Measurements from ENCODE around the gene KCMF1. TPM values are rescaled to one million over a fixed set of nuclear protein-coding genes. Genes with fewer than 3 reads are reported as not detected.

The KCMF1 gene
- polyA plus RNA-seq, 1 donor from 2014 or later, result 43.3 TPM

- Histone ChIP-seq H3K9ac (ENCODE audit: low read length) (no peak overlapping the region), H3K9me3 (ENCODE audit: low read length) (no peaks in the 10 kb centered on the region), H3K27ac (ENCODE audit: low read length) (no peak overlapping the region), H3K4me3 (ENCODE audit: low read length) (no peak overlapping the region), H3K79me2 (replicated peaks; ENCODE audit: insufficient read depth, low read length) (no peaks in the 10 kb centered on the region), H4K20me1 (ENCODE audit: insufficient read depth) (no peaks in the 10 kb centered on the region), H3K9me2 (ENCODE audit: insufficient read depth, low read length) (no peaks in the 10 kb centered on the region), H3F3A (ENCODE audit: insufficient read depth, low read length, poor library complexity, severe bottlenecking) (no peaks in the 10 kb centered on the region), H3K4me2 (ENCODE audit: low read length) (no peak overlapping the region), H3K36me3 (ENCODE audit: insufficient read depth, low read length) (no peaks in the 10 kb centered on the region), H3K27me3 (ENCODE audit: insufficient read depth, low read depth, low read length) (no peaks in the 10 kb centered on the region), H2AFZ (ENCODE audit: low read depth, low read length) (no peak overlapping the region)
- TF ChIP-seq RAD21 (conservative IDR thresholded peaks at IDR 0.05), result no peak
- TF ChIP-seq EZH2 (IDR thresholded peaks at IDR 0.05; ENCODE audit: borderline replicate concordance, insufficient read depth, low read length, poor library complexity, severe bottlenecking), result no peak
- no peak for TF ChIP-seq EP300 (conservative IDR thresholded peaks at IDR 0.05; ENCODE audit: poor library complexity, severe bottlenecking)
- TF ChIP-seq CTCF (IDR thresholded peaks at IDR 0.05; ENCODE audit: poor library complexity, severe bottlenecking), result no peak
Observed at GRCh38 chr2:84940088-84940470, 30.9 kb upstream of the KCMF1 start.

GRCh38 chr2:84940831-84941412, 30.0 kb upstream of the KCMF1 start:
- no peaks in the 10 kb centered on the region for H3K27me3 ChIP-seq (ENCODE audit: insufficient read depth, low read depth, low read length)
- H3K9me2 ChIP-seq (ENCODE audit: insufficient read depth, low read length), result no peaks in the 10 kb centered on the region
- no peak overlapping the region for H3K27ac ChIP-seq (ENCODE audit: low read length)
- no peaks in the 10 kb centered on the region for H3K79me2 ChIP-seq (replicated peaks; ENCODE audit: insufficient read depth, low read length)
- no peaks in the 10 kb centered on the region for H3F3A ChIP-seq (ENCODE audit: insufficient read depth, low read length, poor library complexity, severe bottlenecking)
- H3K9ac ChIP-seq (ENCODE audit: low read length), result no peak overlapping the region
- H3K4me3 ChIP-seq (ENCODE audit: low read length), result no peak overlapping the region
- no peak overlapping the region for H3K4me2 ChIP-seq (ENCODE audit: low read length)
- H2AFZ ChIP-seq (ENCODE audit: low read depth, low read length), result no peak overlapping the region
- H3K9me3 ChIP-seq (ENCODE audit: low read length), result no peaks in the 10 kb centered on the region
- TF ChIP-seq CTCF (IDR thresholded peaks at IDR 0.05; ENCODE audit: poor library complexity, severe bottlenecking) (no peak), EZH2 (IDR thresholded peaks at IDR 0.05; ENCODE audit: borderline replicate concordance, insufficient read depth, low read length, poor library complexity, severe bottlenecking) (no peak)
- H4K20me1 ChIP-seq (ENCODE audit: insufficient read depth), result no peaks in the 10 kb centered on the region
- no peaks in the 10 kb centered on the region for H3K36me3 ChIP-seq (ENCODE audit: insufficient read depth, low read length)

GRCh38 chr2:84942166-84942565, 28.8 kb upstream of the KCMF1 start:
- Histone ChIP-seq H3F3A (ENCODE audit: insufficient read depth, low read length, poor library complexity, severe bottlenecking) (no peaks in the 10 kb centered on the region), H3K9me2 (ENCODE audit: insufficient read depth, low read length) (no peaks in the 10 kb centered on the region), H3K27ac (ENCODE audit: low read length) (no peak overlapping the region), H3K36me3 (ENCODE audit: insufficient read depth, low read length) (no peaks in the 10 kb centered on the region), H4K20me1 (ENCODE audit: insufficient read depth) (no peaks in the 10 kb centered on the region), H3K9me3 (ENCODE audit: low read length) (no peaks in the 10 kb centered on the region), H3K4me3 (ENCODE audit: low read length) (no peak overlapping the region), H3K4me2 (ENCODE audit: low read length) (no peak overlapping the region), H3K79me2 (replicated peaks; ENCODE audit: insufficient read depth, low read length) (no peaks in the 10 kb centered on the region), H3K27me3 (ENCODE audit: insufficient read depth, low read depth, low read length) (no peaks in the 10 kb centered on the region), H2AFZ (ENCODE audit: low read depth, low read length) (no peak overlapping the region), H3K9ac (ENCODE audit: low read length) (no peak overlapping the region)
- TF ChIP-seq MXI1 (conservative IDR thresholded peaks at IDR 0.05; ENCODE audit: poor library complexity, severe bottlenecking) (no peak), EP300 (conservative IDR thresholded peaks at IDR 0.05; ENCODE audit: poor library complexity, severe bottlenecking) (no peak), SMC3 (conservative IDR thresholded peaks at IDR 0.05; ENCODE audit: poor library complexity) (no peak), CTCF (IDR thresholded peaks at IDR 0.05; ENCODE audit: poor library complexity, severe bottlenecking) (no peak), TAF1 (IDR thresholded peaks at IDR 0.05; ENCODE audit: low read depth) (no peak)

Data from neural cell (in vitro differentiated cells).